ENCODE measurements around the gene GPRIN1.

DNA sequence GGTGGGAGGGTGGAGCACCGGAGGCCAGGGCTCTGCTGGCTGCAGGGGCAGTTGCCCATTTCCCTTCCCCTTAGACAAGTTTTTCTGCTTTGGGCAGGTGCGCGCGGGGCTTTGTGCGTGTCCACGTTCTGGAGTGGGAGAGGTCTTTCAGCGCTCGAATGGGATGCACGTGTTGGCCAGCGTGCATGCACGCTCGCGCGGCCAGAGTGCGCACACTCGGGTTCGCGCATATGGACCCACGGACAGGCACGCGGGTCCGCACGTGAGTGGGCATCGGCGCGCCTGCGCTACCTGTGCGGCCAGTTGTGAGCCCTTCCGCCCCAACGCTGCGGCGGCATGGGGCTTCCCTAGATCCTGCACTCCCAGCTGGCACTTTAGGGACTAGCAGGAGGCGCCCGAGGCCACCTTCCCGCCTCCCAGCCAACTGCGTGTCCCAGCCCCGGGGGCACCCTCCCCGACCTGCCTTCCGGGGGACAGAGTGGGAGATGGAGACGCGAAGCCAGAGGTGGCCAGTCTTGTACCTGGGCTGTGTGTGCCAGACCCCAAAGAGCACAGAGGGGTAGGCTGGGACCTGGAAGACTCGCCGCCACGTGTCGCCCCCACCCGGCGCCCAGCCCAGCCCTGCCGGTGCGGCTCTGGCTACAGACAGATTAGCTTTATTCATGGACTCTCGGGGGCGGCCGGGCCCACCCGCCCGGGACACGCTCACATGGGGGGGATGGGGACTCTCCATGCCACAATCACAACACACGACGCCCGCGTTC lies 9.8 kb upstream of the GPRIN1 start:
- TF ChIP-seq POLR2A (IDR thresholded peaks at IDR 0.05; ENCODE audit: low read depth, low read length): no peak
- TF ChIP-seq, protein P1, sequence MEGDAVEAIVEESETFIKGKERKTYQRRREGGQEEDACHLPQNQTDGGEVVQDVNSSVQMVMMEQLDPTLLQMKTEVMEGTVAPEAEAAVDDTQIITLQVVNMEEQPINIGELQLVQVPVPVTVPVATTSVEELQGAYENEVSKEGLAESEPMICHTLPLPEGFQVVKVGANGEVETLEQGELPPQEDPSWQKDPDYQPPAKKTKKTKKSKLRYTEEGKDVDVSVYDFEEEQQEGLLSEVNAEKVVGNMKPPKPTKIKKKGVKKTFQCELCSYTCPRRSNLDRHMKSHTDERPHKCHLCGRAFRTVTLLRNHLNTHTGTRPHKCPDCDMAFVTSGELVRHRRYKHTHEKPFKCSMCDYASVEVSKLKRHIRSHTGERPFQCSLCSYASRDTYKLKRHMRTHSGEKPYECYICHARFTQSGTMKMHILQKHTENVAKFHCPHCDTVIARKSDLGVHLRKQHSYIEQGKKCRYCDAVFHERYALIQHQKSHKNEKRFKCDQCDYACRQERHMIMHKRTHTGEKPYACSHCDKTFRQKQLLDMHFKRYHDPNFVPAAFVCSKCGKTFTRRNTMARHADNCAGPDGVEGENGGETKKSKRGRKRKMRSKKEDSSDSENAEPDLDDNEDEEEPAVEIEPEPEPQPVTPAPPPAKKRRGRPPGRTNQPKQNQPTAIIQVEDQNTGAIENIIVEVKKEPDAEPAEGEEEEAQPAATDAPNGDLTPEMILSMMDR (conservative IDR thresholded peaks at IDR 0.05; ENCODE audit: low read depth, low read length): no peak

All from IMR-90 (cell line).